Measurements from ENCODE around the gene KCNK1.

KCNK1 gene

GRCh38 chr1:233673261-233673946, 59.5 kb downstream of the KCNK1 start:
- Histone ChIP-seq H3K27ac (ENCODE audit: low read length) (no peak overlapping the region), H3K4me3 (ENCODE audit: low read depth in 1 of 2, low read length in 2 of 2) (no peak overlapping the region), H3K79me2 (ENCODE audit: insufficient read depth, low read length) (no peaks in the 10 kb centered on the region), H3K9ac (ENCODE audit: low read depth, low read length) (no peak overlapping the region), H3K27me3 (ENCODE audit: insufficient read depth, low read length, poor library complexity) (peaks cover 4% of the 10 kb centered on the region), H4K20me1 (ENCODE audit: insufficient read depth, low read length) (no peaks in the 10 kb centered on the region), H2AFZ (ENCODE audit: low read depth, low read length) (no peak overlapping the region), H3K9me3 (ENCODE audit: insufficient read depth, low read length, severe bottlenecking) (no peaks in the 10 kb centered on the region), H3K4me2 (ENCODE audit: insufficient read depth, low read length) (no peak overlapping the region), H3K36me3 (ENCODE audit: insufficient read depth, low read length) (no peaks in the 10 kb centered on the region), H3K4me1 (ENCODE audit: insufficient read depth, low read length) (no peaks in the 10 kb centered on the region)
- ATAC-seq (ENCODE audit: insufficient read depth, low read depth) (no peak), DNase-seq (no peak)
- TF ChIP-seq EZH2 (IDR thresholded peaks at IDR 0.05; ENCODE audit: borderline replicate concordance, low read depth, low read length, severe bottlenecking) (no peak), CTCF (IDR thresholded peaks at IDR 0.05; ENCODE audit: borderline replicate concordance, extremely low read depth, low read length, poor library complexity, severe bottlenecking) (no peak)

- Histone ChIP-seq H3K27me3 (ENCODE audit: insufficient read depth, low read length, poor library complexity) (peaks cover 4% of the 10 kb centered on the region), H3K27ac (ENCODE audit: low read length) (no peak overlapping the region), H3K4me1 (ENCODE audit: insufficient read depth, low read length) (no peaks in the 10 kb centered on the region), H3K4me2 (ENCODE audit: insufficient read depth, low read length) (no peak overlapping the region), H3K9ac (ENCODE audit: low read depth, low read length) (no peak overlapping the region), H4K20me1 (ENCODE audit: insufficient read depth, low read length) (no peaks in the 10 kb centered on the region), H3K4me3 (ENCODE audit: low read depth in 1 of 2, low read length in 2 of 2) (no peak overlapping the region), H3K36me3 (ENCODE audit: insufficient read depth, low read length) (no peaks in the 10 kb centered on the region), H2AFZ (ENCODE audit: low read depth, low read length) (no peak overlapping the region), H3K9me3 (ENCODE audit: insufficient read depth, low read length, severe bottlenecking) (no peaks in the 10 kb centered on the region), H3K79me2 (ENCODE audit: insufficient read depth, low read length) (no peaks in the 10 kb centered on the region)
- DNase-seq (no peak), ATAC-seq (ENCODE audit: insufficient read depth, low read depth) (no peak)
- TF ChIP-seq CTCF (IDR thresholded peaks at IDR 0.05; ENCODE audit: borderline replicate concordance, extremely low read depth, low read length, poor library complexity, severe bottlenecking) (no peak), EZH2 (IDR thresholded peaks at IDR 0.05; ENCODE audit: borderline replicate concordance, low read depth, low read length, severe bottlenecking) (no peak)
Measured at GRCh38 chr1:233673947-233674431, 60.1 kb downstream of the KCNK1 start.

GRCh38 chr1:233675446-233675845, 61.5 kb downstream of the KCNK1 start:
- Histone ChIP-seq H4K20me1 (ENCODE audit: insufficient read depth, low read length) (no peaks in the 10 kb centered on the region), H3K4me3 (ENCODE audit: low read depth in 1 of 2, low read length in 2 of 2) (no peak overlapping the region), H3K9ac (ENCODE audit: low read depth, low read length) (no peak overlapping the region), H3K36me3 (ENCODE audit: insufficient read depth, low read length) (no peaks in the 10 kb centered on the region), H3K27me3 (ENCODE audit: insufficient read depth, low read length, poor library complexity) (peaks cover 4% of the 10 kb centered on the region), H3K9me3 (ENCODE audit: insufficient read depth, low read length, severe bottlenecking) (no peaks in the 10 kb centered on the region), H2AFZ (ENCODE audit: low read depth, low read length) (no peak overlapping the region), H3K27ac (ENCODE audit: low read length) (no peak overlapping the region), H3K4me1 (ENCODE audit: insufficient read depth, low read length) (no peaks in the 10 kb centered on the region), H3K4me2 (ENCODE audit: insufficient read depth, low read length) (no peak overlapping the region), H3K79me2 (ENCODE audit: insufficient read depth, low read length) (no peaks in the 10 kb centered on the region)
- no peak for ATAC-seq (ENCODE audit: insufficient read depth, low read depth)
- TF ChIP-seq EZH2 (IDR thresholded peaks at IDR 0.05; ENCODE audit: borderline replicate concordance, low read depth, low read length, severe bottlenecking) = no peak
- no peak for TF ChIP-seq CTCF (IDR thresholded peaks at IDR 0.05; ENCODE audit: borderline replicate concordance, extremely low read depth, low read length, poor library complexity, severe bottlenecking)
- no peak for DNase-seq

All from DND-41 (cell line).